Activated T-helper 2 cell treated with anti-CD3 and anti-CD28 coated beads, Interferon-gamma antibody, Interleukin-2, Interleukin-4, amounts not matched to agents 10 μg/mL and 5 μg/mL and 100 μg/mL, durations not matched to agents 14 hours and 24 hours and 36 hours (primary cell): ENCODE results near the gene CD247. TPM values are rescaled to one million over a fixed set of nuclear protein-coding genes. Genes with fewer than 3 reads are reported as not detected.

Source experiments
- DNase-seq: peaks from one replicate; pipeline ENCODE4 v3.0.0; 2021; ENCODE audit warnings: low spot score
- H3K27ac Mint-ChIP-seq: one replicate; pipeline ENCODE4 v1.8.0; 2021; ENCODE audit warnings: mixed read lengths
- H3K27me3 Mint-ChIP-seq: one replicate; pipeline ENCODE4 v1.8.0; 2021; ENCODE audit warnings: low read depth, mixed read lengths
- H3K36me3 Mint-ChIP-seq: one replicate; pipeline ENCODE4 v1.8.0; 2021; ENCODE audit warnings: low read depth, mixed read lengths
- H3K4me1 Mint-ChIP-seq: one replicate; pipeline ENCODE4 v1.8.0; 2021; ENCODE audit warnings: low read depth, mixed read lengths
- H3K4me3 Mint-ChIP-seq: one replicate; pipeline ENCODE4 v1.8.0; 2021; ENCODE audit warnings: low read depth, mild to moderate bottlenecking, moderate library complexity, mixed read lengths
- H3K9me3 Mint-ChIP-seq: one replicate; pipeline ENCODE4 v1.8.0; 2021; ENCODE audit warnings: mixed read lengths
- intact Hi-C: fragments of 100-400 bp; cut with micrococcal nuclease; formaldehyde crosslinking; loops from one replicate; pipeline ENCODE4 v1.15.1; 2023
- total RNA-seq: library from RNA; stranded (reverse); gene quantifications from 2 replicates; pipeline ENCODE4 v1.2.3, GENCODE V29; 2022

Gene CD247
- total RNA-seq, 1 donor from 2014 or later: 193 TPM

GRCh38 chr1:167431909-167432650 is 86.2 kb downstream of the CD247 start:
- H3K4me3 Mint-ChIP-seq: no peak overlapping the region
- no peak for DNase-seq
- H3K9me3 Mint-ChIP-seq: no peaks in the 10 kb centered on the region
- no peaks in the 10 kb centered on the region for H3K27me3 Mint-ChIP-seq
- peaks cover 14% of the 10 kb centered on the region for H3K4me1 Mint-ChIP-seq
- intact Hi-C loops: no loop called here
- H3K27ac Mint-ChIP-seq: no peak overlapping the region
- peaks cover 61% of the 10 kb centered on the region for H3K36me3 Mint-ChIP-seq

GRCh38 chr1:167431261-167431908 is 86.9 kb downstream of the CD247 start:
- no peak for DNase-seq
- Mint-ChIP-seq H3K27me3 (no peaks in the 10 kb centered on the region), H3K4me1 (peaks cover 12% of the 10 kb centered on the region), H3K36me3 (peaks cover 54% of the 10 kb centered on the region), H3K4me3 (no peak overlapping the region), H3K27ac (peak overlapping the region; percentile 65), H3K9me3 (no peaks in the 10 kb centered on the region)
- intact Hi-C loops: no loop called here

- peaks cover 7% of the 10 kb centered on the region for H3K4me1 Mint-ChIP-seq
- H3K36me3 Mint-ChIP-seq: peaks cover 49% of the 10 kb centered on the region
- intact Hi-C loops: no loop called here
- H3K27ac Mint-ChIP-seq: peak overlapping the region; percentile 65
- no peak for DNase-seq
- no peaks in the 10 kb centered on the region for H3K27me3 Mint-ChIP-seq
- no peaks in the 10 kb centered on the region for H3K9me3 Mint-ChIP-seq
- H3K4me3 Mint-ChIP-seq: no peak overlapping the region
Measured at GRCh38 chr1:167430849-167431242, 87.5 kb downstream of the CD247 start.

GRCh38 chr1:167430134-167430848 is 88.0 kb downstream of the CD247 start:
- intact Hi-C loops: no loop called here
- no peak for DNase-seq
- Mint-ChIP-seq H3K4me3 (no peak overlapping the region), H3K36me3 (peaks cover 43% of the 10 kb centered on the region), H3K9me3 (no peaks in the 10 kb centered on the region), H3K27me3 (no peaks in the 10 kb centered on the region), H3K4me1 (peaks cover 4% of the 10 kb centered on the region), H3K27ac (no peak overlapping the region)

GRCh38 chr1:167429612-167430011 is 88.7 kb downstream of the CD247 start:
- Mint-ChIP-seq H3K4me1 (peaks cover 4% of the 10 kb centered on the region), H3K27ac (no peak overlapping the region), H3K27me3 (no peaks in the 10 kb centered on the region), H3K9me3 (no peaks in the 10 kb centered on the region), H3K36me3 (peaks cover 41% of the 10 kb centered on the region), H3K4me3 (no peak overlapping the region)
- DNase-seq: no peak
- intact Hi-C loops: no loop called here

GRCh38 chr1:167428395-167428794 is 89.9 kb downstream of the CD247 start:
- peaks cover 3% of the 10 kb centered on the region for H3K4me1 Mint-ChIP-seq
- H3K27ac Mint-ChIP-seq: no peak overlapping the region
- intact Hi-C loops: no loop called here
- H3K27me3 Mint-ChIP-seq: no peaks in the 10 kb centered on the region
- peaks cover 31% of the 10 kb centered on the region for H3K36me3 Mint-ChIP-seq
- H3K4me3 Mint-ChIP-seq: no peak overlapping the region
- no peak for DNase-seq
- no peaks in the 10 kb centered on the region for H3K9me3 Mint-ChIP-seq

- Mint-ChIP-seq H3K4me3 (no peak overlapping the region), H3K9me3 (no peaks in the 10 kb centered on the region), H3K27me3 (no peaks in the 10 kb centered on the region), H3K27ac (no peak overlapping the region), H3K4me1 (peaks cover 3% of the 10 kb centered on the region), H3K36me3 (peaks cover 26% of the 10 kb centered on the region)
- DNase-seq: no peak
- intact Hi-C loops: no loop called here
Measured at GRCh38 chr1:167427848-167428247, 90.5 kb downstream of the CD247 start.

- Mint-ChIP-seq H3K9me3 (no peaks in the 10 kb centered on the region), H3K27me3 (no peaks in the 10 kb centered on the region), H3K27ac (no peak overlapping the region), H3K4me1 (peaks cover 3% of the 10 kb centered on the region), H3K36me3 (peaks cover 17% of the 10 kb centered on the region), H3K4me3 (no peak overlapping the region)
- intact Hi-C loops: no loop called here
- DNase-seq: no peak
Measured at GRCh38 chr1:167426716-167427115, 91.6 kb downstream of the CD247 start.

GRCh38 chr1:167425482-167425881 is 92.8 kb downstream of the CD247 start:
- DNase-seq: no peak
- intact Hi-C loops: no loop called here
- Mint-ChIP-seq H3K36me3 (peaks cover 9% of the 10 kb centered on the region), H3K4me1 (peaks cover 2% of the 10 kb centered on the region), H3K9me3 (no peaks in the 10 kb centered on the region), H3K27me3 (no peaks in the 10 kb centered on the region), H3K27ac (no peak overlapping the region), H3K4me3 (no peak overlapping the region)

GRCh38 chr1:167423684-167424619 is 94.4 kb downstream of the CD247 start:
- Mint-ChIP-seq H3K4me3 (no peak overlapping the region), H3K9me3 (no peaks in the 10 kb centered on the region), H3K27me3 (no peaks in the 10 kb centered on the region), H3K36me3 (peaks cover 2% of the 10 kb centered on the region), H3K27ac (no peak overlapping the region), H3K4me1 (no peaks in the 10 kb centered on the region)
- DNase-seq: no peak
- intact Hi-C loops: no loop called here

GRCh38 chr1:167420510-167420909 is 97.8 kb downstream of the CD247 start:
- intact Hi-C loops: no loop called here
- Mint-ChIP-seq H3K4me1 (peaks cover 2% of the 10 kb centered on the region), H3K27me3 (no peaks in the 10 kb centered on the region), H3K4me3 (no peak overlapping the region), H3K27ac (no peak overlapping the region), H3K9me3 (no peaks in the 10 kb centered on the region), H3K36me3 (peaks cover 11% of the 10 kb centered on the region)
- DNase-seq: no peak

GRCh38 chr1:167419245-167419644 is 99.1 kb downstream of the CD247 start:
- no peaks in the 10 kb centered on the region for H3K27me3 Mint-ChIP-seq
- no peak overlapping the region for H3K27ac Mint-ChIP-seq
- intact Hi-C loops: no loop called here
- H3K9me3 Mint-ChIP-seq: no peaks in the 10 kb centered on the region
- peaks cover 5% of the 10 kb centered on the region for H3K4me1 Mint-ChIP-seq
- no peak for DNase-seq
- peaks cover 15% of the 10 kb centered on the region for H3K36me3 Mint-ChIP-seq
- H3K4me3 Mint-ChIP-seq: no peak overlapping the region
